Transverse colon (tissue), 4 donors: ENCODE data around the gene XYLT1. TPM values are rescaled to one million over a fixed set of nuclear protein-coding genes. Genes with fewer than 3 reads are reported as not detected.

Source experiments
- DNase-seq: peaks from one replicate; pipeline ENCODE4 v3.0.0-alpha.2; 2019
- H3K27ac ChIP-seq, 4 donors: fragments of 200-600 bp; sonication (generic); 2 replicates each; pipeline ENCODE4 v1.5.1; 2016 to 2018; ENCODE audit warnings: inconsistent platforms in 4 of 4
- H3K27me3 ChIP-seq: fragments of 200-600 bp; sonication (generic); 2 replicates; pipeline ENCODE4 v1.5.1; 2017; ENCODE audit warnings: inconsistent platforms
- H3K36me3 ChIP-seq, 4 donors: fragments of 200-600 bp; sonication (generic); 2 replicates each; pipeline ENCODE4 v1.5.1; 2017 to 2019; ENCODE audit warnings: inconsistent platforms in 4 of 4
- H3K4me1 ChIP-seq, 4 donors: fragments of 200-600 bp; sonication (generic); 2 replicates each; pipeline ENCODE4 v1.5.1; 2017 to 2020; ENCODE audit warnings: inconsistent platforms in 4 of 4
- H3K4me3 ChIP-seq, 4 donors: fragments of 200-600 bp; sonication (generic); 1 replicate in 1 of 4; 2 replicates in 3 of 4; pipeline versions ENCODE4 v1.5.1 to v1.6.1; 2017 to 2019; ENCODE audit warnings: inconsistent platforms in 4 of 4
- H3K9me3 ChIP-seq, 2 donors: fragments of 200-600 bp; sonication (generic); 2 replicates each; pipeline ENCODE4 v1.5.1; 2017 to 2019; ENCODE audit warnings: inconsistent platforms in 2 of 2
- CTCF ChIP-seq, 5 experiments: fragments of 200-600 bp in 3 of 5; fragments of 450-650 bp in 2 of 5; sonication (generic) in 3 of 5; IDR thresholded peaks; 1 replicate in 2 of 5; 2 replicates in 3 of 5; pipeline ENCODE4 v1.5.1; 2016 to 2017; ENCODE audit warnings: antibody characterized with exemption in 5 of 5, inconsistent platforms in 3 of 5, mild to moderate bottlenecking in 2 of 5, moderate library complexity in 1 of 5
- EP300 ChIP-seq: sonication (generic); formaldehyde crosslinking; IDR thresholded peaks from one replicate; pipeline ENCODE4 v1.6.1; 2017; ENCODE audit warnings: antibody characterized with exemption, low read depth
- POLR2A ChIP-seq: fragments of 450-650 bp; IDR thresholded peaks from one replicate; pipeline ENCODE4 v1.6.1; 2016; ENCODE audit warnings: antibody characterized with exemption, mild to moderate bottlenecking, moderate library complexity
- POLR2AphosphoS5 ChIP-seq, 3 donors: sonication (generic); formaldehyde crosslinking; IDR thresholded peaks; one replicate each; pipeline ENCODE4 v1.6.1; 2016; ENCODE audit warnings: antibody characterized with exemption in 3 of 3
- WGBS, 2 donors: methylation state at CpG; one replicate each; pipeline ENCODE4 v1.1.5; 2018; ENCODE audit warnings: low coverage in 1 of 2; 5-methylcytosine and 5-hydroxymethylcytosine counted together
- in situ Hi-C, 4 donors: fragments of 200-750 bp; cut with MboI; loops; one replicate each; pipeline versions ENCODE4 v1.15.0 to v1.15.1; 2017; ENCODE audit warnings: low sequenced_read_pairs in 3 of 4, low pct_ligation_motif_present in 1 of 4, low pct_unique_long_range_greater_than_20kb in 1 of 4
- intact Hi-C: fragments of 100-400 bp; cut with DNase I; formaldehyde crosslinking; loops from one replicate; pipeline ENCODE4 v1.15.1; 2023; ENCODE audit warnings: low total_unique reads
- total RNA-seq, 4 donors: library from RNA; depleted of rRNA; stranded (reverse); fragments of >200 nt; gene quantifications; one replicate each; pipeline ENCODE4 v1.1.0, GENCODE V29; 2016

The XYLT1 gene
- total RNA-seq, 4 donors from 2014 or later = 22.3 to 44.6 (median 39.4) TPM

DNA sequence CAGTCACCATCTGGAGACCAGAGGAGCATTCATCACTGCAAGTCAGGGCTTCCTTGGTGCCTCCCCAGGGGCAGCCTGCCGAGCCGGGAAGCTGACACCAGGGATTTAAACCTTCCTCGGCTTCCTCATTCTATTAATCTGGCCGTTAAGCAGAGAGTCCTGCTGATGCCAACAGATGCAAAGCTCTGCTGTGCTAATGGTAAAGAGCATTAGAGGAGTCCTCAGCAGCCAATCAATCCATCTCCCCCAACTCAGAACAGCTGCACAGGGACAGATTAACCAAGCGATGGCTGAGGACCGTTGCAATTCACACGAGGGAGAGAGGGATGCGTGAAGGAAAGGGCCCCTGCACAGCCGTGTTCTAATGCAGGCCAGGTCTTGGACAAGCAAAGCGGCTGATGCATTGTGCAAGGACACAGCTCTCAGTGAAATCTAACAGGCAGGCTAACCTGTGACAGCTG, 116.6 kb downstream of the XYLT1 start:
- Histone ChIP-seq H3K4me3 (no peak overlapping the region), H3K27ac (no peak overlapping the region), H3K36me3 (no peaks in the 10 kb centered on the region), H3K9me3 (no peaks in the 10 kb centered on the region), H3K4me1 (peaks cover 6 to 41% (median 12%) of the 10 kb centered on the region in 4 donors), H3K27me3 (no peaks in the 10 kb centered on the region)
- 80% methylated on average over 10 of the region's 10 CpGs; no CpG with 5 or more reads in 1 of the 2 donors for WGBS, 2 donors
- TF ChIP-seq POLR2AphosphoS5 (IDR thresholded peaks at IDR 0.05) (no peak), POLR2A (no peak), EP300 (no peak), CTCF (IDR thresholded peaks at IDR 0.05) (no peak)
- in situ Hi-C loops = no loop called here
- no peak for DNase-seq
- intact Hi-C loops = no loop called here

DNA sequence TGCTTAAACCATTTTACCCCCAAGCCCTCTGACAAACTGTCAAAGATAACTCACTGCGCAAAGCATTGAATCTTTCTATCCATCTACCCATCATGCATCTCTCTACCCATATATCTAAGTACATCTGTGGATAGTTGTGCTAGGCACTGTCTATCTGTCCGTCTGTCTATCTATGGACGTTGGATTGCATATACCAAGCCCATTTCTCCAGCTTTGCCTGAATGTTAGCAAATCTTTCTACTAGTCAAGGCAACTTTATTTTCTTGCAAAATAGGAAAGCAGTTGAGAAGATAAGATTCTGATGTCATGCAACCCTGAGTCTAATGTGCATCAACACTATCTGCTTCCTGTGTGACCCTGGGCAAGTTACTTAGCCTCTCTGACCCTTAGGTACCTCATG, 117.2 kb downstream of the XYLT1 start:
- H3K27me3 ChIP-seq = no peaks in the 10 kb centered on the region
- 65 to 66% methylated on average over 3 of the region's 3 CpGs for WGBS, 2 donors
- peaks cover 6 to 35% (median 12%) of the 10 kb centered on the region in 4 donors for H3K4me1 ChIP-seq
- no peak for DNase-seq
- no peak overlapping the region for H3K4me3 ChIP-seq
- TF ChIP-seq POLR2AphosphoS5 (IDR thresholded peaks at IDR 0.05) (no peak), POLR2A (no peak), EP300 (no peak), CTCF (IDR thresholded peaks at IDR 0.05) (no peak)
- no peak overlapping the region for H3K27ac ChIP-seq
- no peaks in the 10 kb centered on the region for H3K36me3 ChIP-seq
- in situ Hi-C loops (no loop called here), intact Hi-C loops (no loop called here)
- H3K9me3 ChIP-seq = no peaks in the 10 kb centered on the region

GRCh38 chr16:17351441-17352035, 119.2 kb downstream of the XYLT1 start:
- H3K4me3 ChIP-seq = no peak overlapping the region
- WGBS, 2 donors = 26 to 70% methylated on average over 3 to 6 of the region's 6 CpGs
- in situ Hi-C loops = no loop called here
- TF ChIP-seq POLR2A (no peak), POLR2AphosphoS5 (IDR thresholded peaks at IDR 0.05) (no peak), EP300 (no peak), CTCF (IDR thresholded peaks at IDR 0.05) (no peak)
- H3K4me1 ChIP-seq = peaks cover 14 to 45% (median 24%) of the 10 kb centered on the region in 4 donors
- H3K27me3 ChIP-seq = no peaks in the 10 kb centered on the region
- H3K36me3 ChIP-seq = no peaks in the 10 kb centered on the region
- H3K27ac ChIP-seq = peak overlapping the region in 1 of 4 donors; percentile 30
- DNase-seq = no peak
- intact Hi-C loops = no loop called here
- no peaks in the 10 kb centered on the region for H3K9me3 ChIP-seq

GRCh38 chr16:17350207-17350606, 120.6 kb downstream of the XYLT1 start:
- Histone ChIP-seq H3K27me3 (no peaks in the 10 kb centered on the region), H3K27ac (peak overlapping the region in 2 of 4 donors; percentile 30 to 34), H3K36me3 (no peaks in the 10 kb centered on the region), H3K9me3 (no peaks in the 10 kb centered on the region), H3K4me1 (peaks cover 28 to 49% (median 31%) of the 10 kb centered on the region in 4 donors), H3K4me3 (no peak overlapping the region)
- in situ Hi-C loops = no loop called here
- no peak for TF ChIP-seq EP300
- TF ChIP-seq POLR2A = no peak
- TF ChIP-seq CTCF (IDR thresholded peaks at IDR 0.05) = no peak
- TF ChIP-seq POLR2AphosphoS5 (IDR thresholded peaks at IDR 0.05) = no peak
- WGBS, 2 donors = 92 to 94% methylated on average over 4 of the region's 4 CpGs
- no peak for DNase-seq
- intact Hi-C loops = no loop called here
